HG02642 (cell line): Measurements from ENCODE around the gene PAX6.
"Not testable (repeated sequence)": the region's sequence is repeated elsewhere in the genome, so short reads cannot be mapped to it uniquely, and the experiment has no call there.

Experiments used
- ATAC-seq: cut with Tn5 transposase; IDR thresholded peaks from one replicate; pipeline ENCODE4 v1.9.1; 2021; ENCODE audit warnings: mild to moderate bottlenecking; ENCODE audit not compliant: unreplicated experiment, poor library complexity

The PAX6 gene

DNA sequence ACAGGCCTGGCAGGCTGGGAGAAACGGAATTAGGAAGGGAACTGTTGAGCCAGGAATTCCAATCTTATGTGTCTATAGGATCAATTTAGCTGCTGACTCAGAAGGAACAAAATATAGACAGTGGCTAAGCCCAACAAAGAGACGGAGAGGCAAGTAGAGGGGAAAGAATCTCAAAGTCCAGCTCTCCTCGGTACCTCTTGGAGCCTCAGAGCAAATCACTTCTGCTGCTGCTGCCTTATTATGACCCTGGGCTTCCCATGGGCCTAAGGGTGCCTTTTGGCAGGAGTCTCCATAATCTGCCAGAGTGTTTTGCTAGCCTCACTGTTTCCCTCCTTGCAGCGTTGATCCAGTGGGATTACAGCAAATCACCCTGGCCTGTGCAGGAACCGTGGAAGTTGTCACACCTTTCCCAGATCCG is 31.7 kb downstream of the PAX6 start:
- ATAC-seq, result no peak

- ATAC-seq, result no peak
These were observed 38.7 kb downstream of the PAX6 start for GRCh38 chr11:31772412-31772811.

DNA sequence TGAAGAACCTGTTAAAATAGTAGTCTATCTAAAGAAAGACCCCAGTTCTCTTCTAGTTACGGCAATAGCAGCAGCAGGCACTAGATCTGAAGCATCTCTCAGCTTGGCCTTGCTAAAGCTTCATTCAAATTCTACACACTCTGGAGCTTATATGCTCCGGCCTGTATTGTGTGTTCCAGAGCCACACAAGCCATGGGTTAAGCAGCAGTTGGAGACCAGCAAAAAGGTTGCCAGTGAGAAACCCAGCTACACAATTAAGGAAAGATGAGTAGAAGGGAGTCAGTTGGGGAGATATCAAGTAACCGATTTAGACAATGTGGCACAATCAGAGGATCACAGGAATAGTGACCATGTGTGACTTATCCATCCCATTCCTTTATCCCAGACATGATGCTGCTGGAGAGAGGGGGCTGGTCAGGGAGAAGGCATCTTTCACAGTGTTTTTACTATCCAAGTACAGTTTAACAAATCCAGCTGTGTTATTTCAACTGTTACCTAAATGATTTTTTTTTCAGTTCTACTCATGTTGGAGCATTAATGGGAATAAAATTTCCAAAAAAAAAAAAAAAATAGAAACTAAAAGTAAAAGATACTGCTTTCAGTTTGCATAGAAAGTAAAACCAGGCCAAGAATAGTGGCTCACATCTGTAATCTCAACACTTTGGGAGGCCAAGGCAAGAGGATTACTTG is 41.0 kb downstream of the PAX6 start:
- ATAC-seq, result no peak

DNA sequence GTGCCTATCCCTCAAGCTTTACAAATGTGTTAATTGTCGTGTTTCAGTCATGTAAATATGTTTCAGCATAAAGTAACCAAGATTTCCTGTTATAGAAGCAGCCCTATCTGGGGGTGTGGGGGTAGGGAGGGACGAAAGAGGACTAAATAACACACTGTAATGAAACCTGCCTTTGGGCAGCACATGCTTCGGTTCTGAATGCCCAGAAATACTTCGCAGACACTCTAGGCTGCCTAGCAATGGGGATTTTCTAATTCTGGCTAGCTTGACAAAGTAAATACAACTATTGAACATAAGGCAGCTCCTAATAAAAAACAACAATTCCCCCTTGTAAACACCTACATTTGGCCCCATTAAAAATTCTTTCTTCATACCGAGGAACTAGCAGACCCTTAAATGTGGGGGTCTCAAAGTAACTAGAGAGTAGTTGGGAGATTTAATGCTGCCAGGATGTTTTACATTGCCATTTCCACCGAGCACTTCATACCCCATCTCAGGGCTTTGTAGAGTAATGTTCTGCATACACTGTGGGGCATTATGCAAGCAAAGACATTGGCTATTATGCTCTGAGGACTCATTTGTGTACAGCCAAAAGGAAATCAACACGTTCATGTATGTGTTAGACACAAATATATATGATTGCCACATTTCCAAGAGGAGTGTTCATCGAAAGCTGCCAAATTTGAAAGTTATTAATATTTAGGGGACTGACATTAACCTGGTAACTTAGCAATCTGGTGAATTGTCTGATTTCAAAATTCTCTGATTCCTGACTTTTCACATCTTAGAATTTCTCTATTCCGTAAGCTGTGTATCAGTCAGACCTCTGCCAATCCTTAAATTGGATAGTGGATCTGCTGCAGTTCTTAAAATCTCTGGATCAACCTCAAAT is 42.1 kb downstream of the PAX6 start:
- ATAC-seq, result no peak

- no peak for ATAC-seq
These were observed 43.4 kb downstream of the PAX6 start for GRCh38 chr11:31767685-31768084.

DNA sequence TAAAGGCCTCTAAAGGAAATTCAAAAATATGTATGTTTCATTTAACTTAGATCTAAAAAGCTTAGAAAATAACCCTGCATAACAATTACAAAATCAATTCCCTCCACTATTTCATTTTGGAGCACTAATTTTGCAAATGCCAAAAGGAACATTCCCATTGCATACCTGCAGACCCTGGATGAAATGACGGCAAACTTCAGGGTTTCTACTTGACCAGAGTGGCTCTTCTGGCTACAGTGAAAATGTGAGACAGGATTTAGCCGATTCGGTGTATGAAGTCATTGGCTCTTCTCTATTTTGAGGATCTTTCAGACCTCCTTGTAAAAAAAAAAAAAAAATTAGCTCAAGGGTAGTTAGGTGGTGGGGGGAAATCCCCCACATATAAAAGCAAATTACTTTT is 44.1 kb downstream of the PAX6 start:
- no peak for ATAC-seq

- no peak for ATAC-seq
These were observed 46.4 kb downstream of the PAX6 start for GRCh38 chr11:31764766-31765165.

DNA sequence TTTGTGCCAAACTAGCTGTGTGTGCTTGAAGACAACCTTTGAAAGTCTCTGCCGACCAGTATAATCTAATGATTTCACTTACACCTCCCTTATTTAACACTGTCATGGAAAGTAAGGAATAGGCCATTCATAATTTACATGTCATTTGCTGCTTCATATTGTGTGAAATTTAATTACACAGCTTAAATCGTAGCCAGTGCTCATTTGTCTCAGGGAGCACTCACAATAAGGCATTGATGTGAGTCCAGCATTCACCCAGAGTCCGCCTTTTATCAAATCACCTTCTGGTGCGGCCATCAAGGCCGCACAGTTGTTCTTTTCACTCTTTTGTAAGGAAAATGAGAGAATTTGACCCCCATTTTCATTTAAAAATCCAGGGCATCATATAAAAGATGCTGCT is 46.9 kb downstream of the PAX6 start:
- no peak for ATAC-seq

GRCh38 chr11:31763296-31763695 is 47.8 kb downstream of the PAX6 start:
- ATAC-seq, result no peak

DNA sequence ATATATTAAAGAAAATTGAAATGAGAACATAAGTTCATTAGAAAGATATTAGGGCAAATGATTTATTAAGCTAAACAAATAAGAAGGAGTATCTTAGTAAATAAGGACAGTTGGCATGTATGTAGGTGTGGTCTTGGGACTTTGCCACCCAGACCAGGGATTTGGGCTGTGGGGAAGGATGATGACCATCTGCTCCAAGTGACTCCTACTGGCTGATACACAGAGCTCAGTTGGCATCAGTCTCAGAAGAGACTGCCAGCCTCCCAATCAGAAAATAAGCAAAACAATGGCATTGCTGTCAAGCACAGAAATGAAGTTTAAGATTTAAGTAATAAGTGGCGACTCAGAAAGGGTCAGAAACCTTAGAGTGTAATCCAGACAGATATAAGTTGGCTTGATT is 49.5 kb downstream of the PAX6 start:
- no peak for ATAC-seq

DNA sequence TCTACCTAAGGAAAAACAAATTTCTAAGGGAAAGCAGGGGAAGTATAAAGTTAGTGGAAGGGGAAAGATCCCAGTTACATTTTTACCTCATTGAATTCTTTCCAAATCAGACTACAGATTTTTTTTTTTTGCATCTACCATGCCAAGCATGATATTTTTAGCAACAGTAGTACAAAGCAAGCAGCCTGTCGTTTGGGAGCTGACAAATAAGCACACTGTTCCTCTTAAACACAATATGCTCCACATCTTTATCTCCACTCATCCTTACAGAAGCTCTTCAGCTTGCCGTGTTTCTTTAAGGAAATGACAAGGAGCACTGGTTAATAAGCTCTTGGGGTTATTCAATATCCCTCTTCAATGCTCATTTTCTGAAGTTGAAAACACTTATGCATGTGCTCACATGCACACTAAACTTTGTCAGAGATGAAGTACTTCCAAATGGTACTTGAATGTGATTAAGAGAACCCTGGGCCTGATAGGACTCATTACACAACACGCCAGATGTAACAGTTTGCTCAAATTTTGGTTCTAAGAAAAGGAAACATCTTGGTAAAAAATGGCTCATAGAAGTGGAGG is 53.8 kb downstream of the PAX6 start:
- no peak for ATAC-seq

GRCh38 chr11:31747581-31747980 is 63.5 kb downstream of the PAX6 start:
- no peak for ATAC-seq

- ATAC-seq, result not testable (repeated sequence)
These were observed 70.3 kb downstream of the PAX6 start for GRCh38 chr11:31740731-31741368.

GRCh38 chr11:31740131-31740530 is 71.0 kb downstream of the PAX6 start:
- no peak for ATAC-seq
